T-helper 2 cell treated with Interferon-gamma antibody and Interleukin-4, amounts not matched to agents 5 μg/mL and 100 μg/mL, for 36 hours (primary cell): ENCODE results near the gene DYRK1B.

ENCODE experiments used
- DNase-seq: peaks from one replicate; pipeline ENCODE4 v3.0.0; 2021; ENCODE audit warnings: low spot score
- H3K27ac Mint-ChIP-seq: one replicate; pipeline ENCODE4 v1.8.0; 2021; ENCODE audit warnings: mild to moderate bottlenecking, mixed read lengths
- H3K27me3 Mint-ChIP-seq: one replicate; pipeline ENCODE4 v1.8.0; 2021; ENCODE audit warnings: low read depth, mixed read lengths
- H3K36me3 Mint-ChIP-seq: one replicate; pipeline ENCODE4 v1.8.0; 2021; ENCODE audit warnings: low read depth, mixed read lengths
- H3K4me1 Mint-ChIP-seq: one replicate; pipeline ENCODE4 v1.8.0; 2021; ENCODE audit warnings: low read depth, mixed read lengths
- H3K4me3 Mint-ChIP-seq: one replicate; pipeline ENCODE4 v1.8.0; 2022; ENCODE audit warnings: mild to moderate bottlenecking, moderate library complexity, mixed read lengths
- H3K9me3 Mint-ChIP-seq: one replicate; pipeline ENCODE4 v1.8.0; 2021; ENCODE audit warnings: mixed read lengths

The DYRK1B gene

DNA sequence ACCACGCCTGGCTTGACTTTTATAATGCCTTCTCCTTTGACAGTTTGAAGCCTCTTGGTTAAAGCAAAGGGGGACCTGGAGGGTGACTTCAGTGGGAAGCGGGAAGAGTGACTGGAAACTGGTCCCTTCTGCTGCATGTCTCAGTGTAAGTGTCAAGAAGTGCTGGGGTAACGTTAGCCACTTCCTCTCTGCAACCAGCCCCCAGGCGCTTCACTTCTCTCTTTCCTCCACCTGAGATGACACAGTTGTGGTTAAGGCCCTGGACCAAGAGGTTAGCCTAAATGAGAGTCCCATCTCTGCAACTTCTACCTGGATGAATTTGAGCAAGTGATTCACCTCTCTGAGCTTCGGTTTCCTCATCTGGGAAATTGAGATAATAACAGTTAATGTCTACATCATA lies 39.0 kb downstream of the DYRK1B start:
- Mint-ChIP-seq H3K27me3 (peaks cover 25% of the 10 kb centered on the region), H3K36me3 (no peaks in the 10 kb centered on the region), H3K4me1 (peaks cover 10% of the 10 kb centered on the region), H3K4me3 (no peak overlapping the region), H3K27ac (no peak overlapping the region), H3K9me3 (no peaks in the 10 kb centered on the region)
- DNase-seq = no peak

DNA sequence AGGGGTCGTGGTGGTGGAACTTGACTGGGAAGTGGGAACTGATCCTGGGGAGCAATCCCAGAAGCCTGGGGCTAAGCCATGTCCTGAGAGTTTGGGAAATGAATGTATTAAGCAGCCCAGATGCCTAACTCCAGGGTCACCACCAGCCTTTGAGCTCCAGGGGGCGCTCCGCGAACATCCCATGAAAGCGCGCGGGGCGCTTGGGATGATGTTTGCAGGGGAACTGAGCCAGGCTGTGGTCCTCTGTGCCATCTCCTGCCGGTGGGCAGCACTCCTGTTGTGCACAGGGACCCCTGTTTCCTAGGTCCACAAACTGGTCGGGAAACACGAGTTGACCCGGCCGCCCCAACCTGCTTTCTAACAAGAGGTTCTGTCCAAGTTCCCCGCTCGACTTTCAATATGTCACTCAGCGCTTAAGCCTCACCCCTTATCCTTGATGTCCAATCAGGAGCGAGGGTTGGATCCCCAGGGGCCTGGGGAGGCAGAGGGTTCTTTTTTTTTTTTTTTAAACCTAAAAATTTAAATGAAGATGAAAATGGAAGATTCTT lies 40.9 kb downstream of the DYRK1B start:
- peaks cover 15% of the 10 kb centered on the region for H3K27me3 Mint-ChIP-seq
- no peaks in the 10 kb centered on the region for H3K36me3 Mint-ChIP-seq
- peak; percentile 70 for DNase-seq
- peaks cover 10% of the 10 kb centered on the region for H3K4me1 Mint-ChIP-seq
- no peak overlapping the region for H3K27ac Mint-ChIP-seq
- H3K4me3 Mint-ChIP-seq = peak overlapping the region; percentile 84
- H3K9me3 Mint-ChIP-seq = peaks cover 8% of the 10 kb centered on the region

DNA sequence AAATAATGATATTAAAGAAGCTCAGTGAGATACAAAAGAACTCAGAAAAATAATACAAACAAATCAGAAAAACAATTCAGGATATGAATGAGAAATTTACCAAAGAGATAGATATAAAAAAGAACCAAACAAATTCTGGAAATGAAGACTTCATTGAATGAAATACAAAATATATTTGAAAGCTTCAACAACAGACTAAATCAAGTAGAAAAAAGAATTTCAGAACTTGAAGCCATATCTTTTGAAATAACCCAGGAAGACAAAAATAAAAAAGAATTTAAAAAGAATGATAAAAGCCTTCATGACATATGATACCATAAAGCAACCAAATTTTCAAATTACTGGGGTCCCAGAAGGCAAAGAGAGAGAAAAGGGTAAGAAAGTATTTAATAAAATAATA lies 45.7 kb downstream of the DYRK1B start:
- H3K36me3 Mint-ChIP-seq = no peaks in the 10 kb centered on the region
- no peak for DNase-seq
- peaks cover 11% of the 10 kb centered on the region for H3K9me3 Mint-ChIP-seq
- H3K27ac Mint-ChIP-seq = no peak overlapping the region
- H3K27me3 Mint-ChIP-seq = peaks cover 21% of the 10 kb centered on the region
- H3K4me3 Mint-ChIP-seq = no peak overlapping the region
- peaks cover 2% of the 10 kb centered on the region for H3K4me1 Mint-ChIP-seq

DNA sequence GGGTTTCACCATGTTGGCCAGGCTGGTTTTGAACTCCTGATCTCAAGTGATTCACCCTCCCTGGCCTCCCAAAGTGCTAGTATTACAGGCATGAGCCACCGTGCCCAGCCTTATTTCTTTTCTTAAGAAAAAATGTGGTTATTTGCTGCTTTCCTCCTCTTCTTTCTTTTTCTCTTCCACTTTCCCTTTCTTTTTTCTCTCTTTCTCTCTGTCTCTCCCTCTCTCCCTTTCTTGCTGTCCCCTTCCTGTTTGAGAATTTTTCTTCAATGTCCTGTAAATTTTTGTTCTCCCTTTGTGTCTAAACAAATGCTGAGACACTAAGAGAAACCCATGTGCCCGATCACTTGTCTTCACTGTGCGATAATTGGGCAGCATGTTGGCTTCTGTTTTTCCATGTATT lies 53.1 kb downstream of the DYRK1B start:
- H3K4me1 Mint-ChIP-seq = peaks cover 17% of the 10 kb centered on the region
- no peaks in the 10 kb centered on the region for H3K36me3 Mint-ChIP-seq
- no peak overlapping the region for H3K27ac Mint-ChIP-seq
- H3K27me3 Mint-ChIP-seq = peaks cover 41% of the 10 kb centered on the region
- no peaks in the 10 kb centered on the region for H3K9me3 Mint-ChIP-seq
- no peak for DNase-seq
- no peak overlapping the region for H3K4me3 Mint-ChIP-seq

DNA sequence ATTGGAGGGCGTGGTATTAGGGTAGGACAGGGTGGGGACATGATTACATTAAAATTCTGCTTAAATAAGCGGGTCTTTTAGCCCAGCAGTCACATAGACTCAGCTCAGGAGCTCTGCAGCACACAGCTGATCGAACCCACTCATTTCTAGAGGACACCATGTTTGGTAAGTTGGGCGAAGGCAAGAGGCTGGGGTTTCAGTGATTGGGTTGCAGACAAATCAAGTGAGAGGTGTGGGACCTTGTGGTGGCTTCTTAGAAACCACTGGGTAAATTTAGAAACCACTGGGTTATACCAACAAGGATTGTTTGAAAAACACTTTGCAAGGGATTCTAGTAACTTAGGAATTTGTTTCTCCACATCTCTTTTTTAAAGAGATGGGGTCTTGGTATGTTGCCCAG lies 55.2 kb downstream of the DYRK1B start, which contains the start of gene LEUTX:
TSS of gene LEUTX (plus strand) at position 92 of the 400 bp plus-strand sequence. CDS start at position 159, 67 bp downstream.
- Mint-ChIP-seq H3K27ac (no peak within 1 kb of the TSS), H3K27me3 (peaks cover 34% of the 10 kb centered on the region), H3K4me3 (peak within 1 kb of the TSS; percentile 25), H3K4me1 (peaks cover 17% of the 10 kb centered on the region), H3K36me3 (no peaks in the 10 kb centered on the region), H3K9me3 (no peaks in the 10 kb centered on the region)
- peak; percentile 34 for DNase-seq
